Measurements from ENCODE around the gene CREB5.

DNA sequence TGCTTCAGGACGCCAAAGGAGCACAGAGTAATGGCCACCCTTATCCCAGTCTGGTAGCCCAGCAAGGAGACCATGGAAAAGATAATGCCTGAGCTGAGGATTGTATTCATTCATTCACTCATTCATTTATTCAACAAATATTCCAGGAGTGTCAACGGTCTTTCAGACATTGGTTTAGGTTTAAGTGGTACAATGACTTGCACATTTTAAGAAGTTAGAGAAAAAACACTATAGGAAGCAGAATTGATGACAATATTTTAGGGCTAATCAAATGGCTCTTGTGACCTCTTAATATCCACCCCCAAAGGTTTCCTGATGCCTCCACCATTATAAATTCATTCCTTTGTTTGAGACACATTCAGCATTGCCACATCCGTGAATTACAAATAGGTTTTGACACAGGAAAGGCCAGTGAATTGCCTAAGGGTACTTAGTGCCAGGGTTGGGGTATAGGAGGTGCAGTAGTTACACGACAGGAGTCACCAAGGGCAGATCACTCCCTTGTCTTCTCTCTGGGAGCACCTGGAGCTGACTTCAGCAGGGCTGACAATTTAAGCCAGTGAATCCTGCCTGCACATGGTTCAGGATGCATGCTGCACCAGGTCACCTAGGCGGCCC, 269.5 kb downstream of the CREB5 start:
- TF ChIP-seq POLR2AphosphoS5 (IDR thresholded peaks at IDR 0.05) (no peak), POLR2A (IDR thresholded peaks at IDR 0.05; ENCODE audit: low read depth) (no peak)
- TF ChIP-seq, protein P1, sequence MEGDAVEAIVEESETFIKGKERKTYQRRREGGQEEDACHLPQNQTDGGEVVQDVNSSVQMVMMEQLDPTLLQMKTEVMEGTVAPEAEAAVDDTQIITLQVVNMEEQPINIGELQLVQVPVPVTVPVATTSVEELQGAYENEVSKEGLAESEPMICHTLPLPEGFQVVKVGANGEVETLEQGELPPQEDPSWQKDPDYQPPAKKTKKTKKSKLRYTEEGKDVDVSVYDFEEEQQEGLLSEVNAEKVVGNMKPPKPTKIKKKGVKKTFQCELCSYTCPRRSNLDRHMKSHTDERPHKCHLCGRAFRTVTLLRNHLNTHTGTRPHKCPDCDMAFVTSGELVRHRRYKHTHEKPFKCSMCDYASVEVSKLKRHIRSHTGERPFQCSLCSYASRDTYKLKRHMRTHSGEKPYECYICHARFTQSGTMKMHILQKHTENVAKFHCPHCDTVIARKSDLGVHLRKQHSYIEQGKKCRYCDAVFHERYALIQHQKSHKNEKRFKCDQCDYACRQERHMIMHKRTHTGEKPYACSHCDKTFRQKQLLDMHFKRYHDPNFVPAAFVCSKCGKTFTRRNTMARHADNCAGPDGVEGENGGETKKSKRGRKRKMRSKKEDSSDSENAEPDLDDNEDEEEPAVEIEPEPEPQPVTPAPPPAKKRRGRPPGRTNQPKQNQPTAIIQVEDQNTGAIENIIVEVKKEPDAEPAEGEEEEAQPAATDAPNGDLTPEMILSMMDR (IDR thresholded peaks at IDR 0.05), result no peak

Data from esophagus muscularis mucosa (tissue), 3 donors.